Measurements from ENCODE around the gene PLA2G4E.

The PLA2G4E gene, protein sequence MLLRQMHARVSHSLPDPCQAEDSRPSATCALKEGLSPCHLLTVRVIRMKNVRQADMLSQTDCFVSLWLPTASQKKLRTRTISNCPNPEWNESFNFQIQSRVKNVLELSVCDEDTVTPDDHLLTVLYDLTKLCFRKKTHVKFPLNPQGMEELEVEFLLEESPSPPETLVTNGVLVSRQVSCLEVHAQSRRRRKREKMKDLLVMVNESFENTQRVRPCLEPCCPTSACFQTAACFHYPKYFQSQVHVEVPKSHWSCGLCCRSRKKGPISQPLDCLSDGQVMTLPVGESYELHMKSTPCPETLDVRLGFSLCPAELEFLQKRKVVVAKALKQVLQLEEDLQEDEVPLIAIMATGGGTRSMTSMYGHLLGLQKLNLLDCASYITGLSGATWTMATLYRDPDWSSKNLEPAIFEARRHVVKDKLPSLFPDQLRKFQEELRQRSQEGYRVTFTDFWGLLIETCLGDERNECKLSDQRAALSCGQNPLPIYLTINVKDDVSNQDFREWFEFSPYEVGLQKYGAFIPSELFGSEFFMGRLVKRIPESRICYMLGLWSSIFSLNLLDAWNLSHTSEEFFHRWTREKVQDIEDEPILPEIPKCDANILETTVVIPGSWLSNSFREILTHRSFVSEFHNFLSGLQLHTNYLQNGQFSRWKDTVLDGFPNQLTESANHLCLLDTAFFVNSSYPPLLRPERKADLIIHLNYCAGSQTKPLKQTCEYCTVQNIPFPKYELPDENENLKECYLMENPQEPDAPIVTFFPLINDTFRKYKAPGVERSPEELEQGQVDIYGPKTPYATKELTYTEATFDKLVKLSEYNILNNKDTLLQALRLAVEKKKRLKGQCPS

DNA sequence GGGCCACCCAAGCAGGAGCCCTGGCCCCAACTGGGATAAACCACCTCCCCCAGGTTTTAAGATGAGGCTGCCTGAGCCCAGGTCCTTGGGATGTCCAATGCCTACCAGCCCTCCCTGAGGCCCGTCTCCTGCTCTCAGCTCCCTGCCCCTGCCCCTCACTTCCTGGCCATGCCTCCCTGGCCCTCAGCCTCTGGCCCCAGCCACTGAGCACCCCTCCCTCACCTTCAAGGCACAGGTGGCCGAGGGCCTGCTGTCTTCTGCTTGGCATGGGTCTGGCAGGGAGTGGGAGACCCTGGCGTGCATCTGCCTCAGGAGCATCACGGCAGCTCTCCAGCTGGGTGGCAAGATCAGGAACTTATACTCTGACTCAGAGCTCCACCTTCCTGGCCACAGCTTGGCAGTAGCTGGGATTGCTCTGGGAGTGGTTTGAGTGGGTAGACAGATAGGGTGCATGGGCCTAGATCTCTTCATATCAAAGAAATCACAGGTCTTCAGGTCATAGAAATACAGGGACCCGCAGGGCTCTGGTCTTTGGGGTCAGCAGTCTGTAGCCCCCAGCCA lies at the start of gene PLA2G4E:
TSS of gene PLA2G4E (minus strand) at position 330 of the 561 bp plus-strand sequence. CDS start at position 318, 12 bp downstream.
- H3K4me1 Mint-ChIP-seq (ENCODE audit: low read depth) = no peaks in the 10 kb centered on the region
- no peaks in the 10 kb centered on the region for H3K36me3 Mint-ChIP-seq
- H3K27ac Mint-ChIP-seq = no peak within 1 kb of the TSS

DNA sequence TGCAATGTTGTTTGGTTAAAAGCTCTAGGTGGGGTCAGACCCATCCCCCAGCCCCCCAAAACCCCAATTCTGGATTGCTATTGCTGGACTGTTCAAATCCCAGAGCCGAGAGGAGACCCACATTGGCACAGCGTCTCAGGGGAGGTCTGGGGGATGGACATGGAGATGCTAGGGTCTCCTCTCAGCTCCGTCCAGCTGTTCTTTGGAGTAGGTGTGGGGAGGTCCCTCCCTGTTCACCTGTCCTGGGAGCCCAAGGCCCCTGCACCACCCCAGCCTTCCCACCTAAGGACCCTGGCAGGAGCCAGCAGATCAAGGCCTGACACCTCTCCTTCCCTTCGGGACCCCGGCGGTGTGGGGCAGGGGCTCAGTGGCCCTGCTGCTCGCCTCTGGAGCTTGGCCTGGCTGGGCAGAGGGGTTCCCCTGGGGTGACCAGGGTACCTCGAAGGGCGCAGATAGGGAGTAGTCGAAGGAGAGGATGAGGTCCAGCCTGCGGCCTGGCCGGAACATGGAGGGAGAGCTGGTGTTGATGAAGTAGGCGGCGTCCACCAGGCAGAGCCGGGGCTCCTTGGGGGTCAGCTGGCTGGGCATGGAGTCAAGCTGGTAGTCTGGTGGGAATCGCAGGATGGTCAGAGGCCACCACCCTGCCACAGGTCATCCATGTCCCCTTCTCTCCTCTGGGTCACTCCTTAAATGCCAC lies 49.6 kb upstream of the PLA2G4E start:
- Mint-ChIP-seq H3K27me3 (peaks cover 12% of the 10 kb centered on the region), H3K4me3 (no peak overlapping the region), H3K4me1 (ENCODE audit: low read depth) (no peaks in the 10 kb centered on the region), H3K9me3 (ENCODE audit: low read depth) (peaks cover 5% of the 10 kb centered on the region), H3K27ac (no peak overlapping the region), H3K36me3 (peaks cover 4% of the 10 kb centered on the region)

More for the DNA sequence above, at the start of gene PLA2G4E:
- no peak within 1 kb of the TSS for H3K4me3 Mint-ChIP-seq
- H3K27me3 Mint-ChIP-seq = no peaks in the 10 kb centered on the region
- no peaks in the 10 kb centered on the region for H3K9me3 Mint-ChIP-seq (ENCODE audit: low read depth)

DNA sequence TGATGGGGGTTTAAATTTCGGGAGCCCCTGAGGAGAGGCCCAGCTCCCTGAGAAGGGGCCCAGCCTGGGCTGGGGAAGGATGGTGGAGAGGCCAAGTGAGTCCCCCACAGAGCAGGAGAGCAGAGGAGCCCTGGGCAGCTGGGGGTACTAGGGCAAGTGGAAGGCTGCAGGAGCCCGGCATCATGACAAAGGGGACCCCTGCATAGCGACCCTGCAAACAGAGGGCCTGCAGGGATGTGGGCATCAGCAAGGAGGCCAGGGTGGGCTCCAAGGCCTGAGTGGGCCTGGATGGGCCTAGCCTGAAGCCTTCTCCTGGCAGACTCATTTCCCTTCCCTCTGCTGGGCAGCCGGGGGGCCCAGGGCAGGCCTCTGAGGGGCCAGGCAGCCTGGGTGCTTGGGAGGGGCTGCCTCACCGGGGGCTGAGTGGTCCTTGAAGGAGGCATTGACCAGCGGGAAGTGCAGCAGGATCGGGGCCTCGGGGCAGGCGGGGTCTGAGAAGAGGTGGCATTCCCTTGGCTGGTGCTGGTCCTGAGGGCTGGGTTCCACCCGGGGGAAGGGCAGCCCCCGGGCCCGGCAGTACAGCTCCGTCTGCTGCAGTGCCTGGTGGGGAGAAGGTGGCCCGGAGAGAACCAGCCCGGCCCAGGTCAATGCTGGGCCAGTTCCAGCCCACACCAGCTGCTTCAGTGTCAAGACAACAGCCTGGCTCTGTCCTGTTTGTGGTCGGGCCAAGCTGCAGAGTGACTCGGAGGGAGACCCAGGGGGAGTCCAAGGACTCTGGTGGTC lies 48.8 kb upstream of the PLA2G4E start:
- Mint-ChIP-seq H3K4me3 (no peak overlapping the region), H3K27me3 (peaks cover 12% of the 10 kb centered on the region), H3K36me3 (peaks cover 4% of the 10 kb centered on the region), H3K4me1 (ENCODE audit: low read depth) (no peaks in the 10 kb centered on the region), H3K9me3 (ENCODE audit: low read depth) (peaks cover 5% of the 10 kb centered on the region), H3K27ac (no peak overlapping the region)

DNA sequence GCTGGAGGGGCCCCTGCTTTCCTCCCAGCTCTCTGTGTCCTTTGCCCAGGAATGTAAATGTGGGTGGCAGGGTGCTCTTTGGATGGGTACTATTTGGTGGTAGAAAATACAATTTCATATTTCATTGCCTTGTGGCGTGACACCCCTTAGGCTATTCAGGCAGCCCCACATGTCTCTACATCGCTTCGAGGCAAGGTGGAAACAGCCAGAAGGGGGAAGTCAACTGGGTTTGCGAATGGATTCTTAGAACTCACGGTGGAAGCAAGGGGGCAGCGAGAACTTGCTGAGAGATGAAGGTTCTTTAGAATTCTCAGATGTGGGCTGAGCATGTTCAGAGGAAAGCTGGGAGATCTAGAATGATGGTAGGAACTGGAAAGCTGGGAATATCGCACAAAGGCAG lies 48.2 kb upstream of the PLA2G4E start:
- H3K9me3 Mint-ChIP-seq (ENCODE audit: low read depth) = peaks cover 5% of the 10 kb centered on the region
- H3K27ac Mint-ChIP-seq = no peak overlapping the region
- H3K27me3 Mint-ChIP-seq = peaks cover 13% of the 10 kb centered on the region
- H3K4me1 Mint-ChIP-seq (ENCODE audit: low read depth) = no peaks in the 10 kb centered on the region
- H3K36me3 Mint-ChIP-seq = peaks cover 4% of the 10 kb centered on the region
- H3K4me3 Mint-ChIP-seq = no peak overlapping the region

DNA sequence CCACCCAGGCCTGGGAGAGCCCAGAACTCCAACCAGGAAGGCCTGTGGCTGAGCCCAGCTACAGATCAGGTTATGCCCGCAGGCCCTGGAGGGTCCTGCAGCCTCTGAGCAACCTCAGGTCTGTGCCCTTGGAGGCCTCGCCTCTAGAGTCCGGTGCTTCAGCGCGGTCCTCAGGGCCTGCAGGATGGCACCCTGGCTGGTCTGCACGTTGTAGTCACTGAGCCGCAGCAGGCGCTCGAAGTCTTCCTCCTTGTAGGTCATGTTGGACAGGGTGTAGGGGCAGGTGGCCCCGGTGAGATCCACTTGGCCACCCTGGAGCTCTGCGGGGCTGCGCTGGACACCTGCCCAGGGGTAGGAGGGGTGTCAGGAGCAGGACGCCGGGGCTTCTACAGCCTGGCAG lies 47.8 kb upstream of the PLA2G4E start:
- Mint-ChIP-seq H3K36me3 (peaks cover 4% of the 10 kb centered on the region), H3K4me1 (ENCODE audit: low read depth) (no peaks in the 10 kb centered on the region), H3K27me3 (peaks cover 15% of the 10 kb centered on the region), H3K27ac (no peak overlapping the region), H3K9me3 (ENCODE audit: low read depth) (peaks cover 5% of the 10 kb centered on the region), H3K4me3 (no peak overlapping the region)

DNA sequence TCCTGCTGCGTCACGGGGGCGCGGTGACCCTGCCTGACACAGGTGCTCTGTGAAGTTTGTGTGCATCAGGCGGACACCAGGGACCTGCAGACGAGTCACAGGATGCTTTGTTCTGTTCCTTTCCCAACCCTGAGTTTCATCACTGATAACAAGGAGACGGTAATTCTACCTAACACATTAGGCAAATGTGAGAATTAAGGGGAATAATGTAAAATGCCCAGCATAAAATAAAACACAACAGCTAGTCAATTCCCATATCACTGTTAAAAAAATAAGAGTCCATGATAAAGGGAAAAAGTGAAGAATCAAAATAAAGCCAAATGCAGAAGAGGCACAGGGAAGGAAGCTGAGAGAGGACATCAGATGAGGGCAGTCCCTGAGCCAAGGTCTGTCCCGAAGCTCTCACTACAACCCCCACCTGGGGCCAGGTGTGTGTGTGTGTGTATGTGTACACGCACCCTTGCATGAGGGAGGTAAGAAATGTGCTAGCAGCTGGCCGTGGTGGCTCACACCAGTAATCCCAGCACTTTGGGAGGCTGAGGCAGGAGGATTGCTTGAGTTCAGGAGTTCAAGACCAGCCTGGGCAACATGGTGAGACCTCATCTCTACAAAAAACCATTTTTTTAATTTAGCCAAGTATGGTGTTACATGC lies 46.0 kb upstream of the PLA2G4E start:
- H3K4me3 Mint-ChIP-seq = no peak overlapping the region
- no peak overlapping the region for H3K27ac Mint-ChIP-seq
- H3K27me3 Mint-ChIP-seq = peaks cover 15% of the 10 kb centered on the region
- no peaks in the 10 kb centered on the region for H3K4me1 Mint-ChIP-seq (ENCODE audit: low read depth)
- H3K9me3 Mint-ChIP-seq (ENCODE audit: low read depth) = peaks cover 5% of the 10 kb centered on the region
- H3K36me3 Mint-ChIP-seq = peaks cover 4% of the 10 kb centered on the region

DNA sequence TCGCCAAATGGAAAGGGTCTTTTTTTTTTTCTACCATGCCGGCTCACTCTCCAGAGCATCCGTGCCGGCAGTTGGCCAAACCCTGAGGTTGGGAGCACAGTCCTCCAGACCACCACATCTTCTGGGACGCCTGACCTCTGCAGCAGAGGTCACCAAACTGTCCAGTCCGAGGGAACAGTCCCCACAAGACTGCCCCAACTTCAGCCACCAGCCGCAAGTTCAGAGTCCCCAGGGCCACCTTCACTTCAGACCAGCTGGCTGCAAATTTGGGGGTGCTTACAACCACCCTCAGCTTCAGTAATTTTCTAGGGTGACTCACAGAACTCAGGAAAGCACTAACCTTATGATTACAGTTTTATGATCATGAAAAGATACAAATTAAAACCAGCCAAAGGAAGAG lies 44.6 kb upstream of the PLA2G4E start:
- Mint-ChIP-seq H3K36me3 (peaks cover 4% of the 10 kb centered on the region), H3K4me3 (no peak overlapping the region), H3K9me3 (ENCODE audit: low read depth) (peaks cover 5% of the 10 kb centered on the region), H3K4me1 (ENCODE audit: low read depth) (no peaks in the 10 kb centered on the region), H3K27ac (no peak overlapping the region), H3K27me3 (peaks cover 15% of the 10 kb centered on the region)

DNA sequence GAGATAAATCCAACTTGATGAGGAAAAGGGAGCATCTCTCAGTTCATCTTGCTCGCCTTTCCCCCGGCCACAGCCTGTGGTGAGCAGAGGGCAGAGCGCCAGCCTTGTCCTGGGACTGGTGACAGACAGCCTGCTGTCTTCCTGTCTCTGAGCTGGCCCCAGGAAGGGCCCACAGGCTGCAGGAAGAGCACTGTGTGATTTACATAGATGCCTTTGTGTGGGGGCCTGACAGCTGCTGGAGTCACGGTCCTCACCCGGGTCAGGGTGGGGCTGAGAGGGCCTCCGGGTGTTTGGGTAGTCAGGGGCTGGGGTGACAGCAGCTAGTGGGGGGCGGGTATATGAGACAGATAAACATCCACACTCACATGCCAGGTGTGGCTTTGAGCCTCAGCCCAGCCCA lies 44.2 kb upstream of the PLA2G4E start:
- H3K27ac Mint-ChIP-seq = no peak overlapping the region
- peaks cover 5% of the 10 kb centered on the region for H3K9me3 Mint-ChIP-seq (ENCODE audit: low read depth)
- peaks cover under 1% of the 10 kb centered on the region for H3K4me1 Mint-ChIP-seq (ENCODE audit: low read depth)
- peaks cover 4% of the 10 kb centered on the region for H3K36me3 Mint-ChIP-seq
- no peak overlapping the region for H3K4me3 Mint-ChIP-seq
- H3K27me3 Mint-ChIP-seq = peaks cover 15% of the 10 kb centered on the region

DNA sequence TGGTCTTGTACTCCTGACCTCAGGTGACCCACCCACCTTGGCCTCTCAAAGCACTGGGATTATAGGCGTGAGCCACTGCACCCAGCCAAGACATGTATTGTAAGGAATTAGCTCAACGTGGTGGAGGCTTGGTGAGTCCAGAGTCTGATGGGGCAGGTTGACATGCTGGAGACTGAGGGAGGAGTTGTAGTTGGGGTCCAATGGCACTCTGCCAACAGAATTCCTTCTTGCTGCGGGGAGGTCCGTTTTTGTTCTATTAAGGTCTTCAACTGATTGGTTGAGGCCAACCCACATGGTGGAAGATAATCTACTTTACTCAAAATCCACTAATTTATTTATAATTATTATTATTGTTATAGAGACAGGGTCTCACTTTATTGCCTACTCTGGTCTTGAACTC lies 43.4 kb upstream of the PLA2G4E start:
- H3K36me3 Mint-ChIP-seq = peaks cover 4% of the 10 kb centered on the region
- H3K4me3 Mint-ChIP-seq = no peak overlapping the region
- H3K9me3 Mint-ChIP-seq (ENCODE audit: low read depth) = peaks cover 5% of the 10 kb centered on the region
- H3K27me3 Mint-ChIP-seq = peaks cover 15% of the 10 kb centered on the region
- H3K4me1 Mint-ChIP-seq (ENCODE audit: low read depth) = peaks cover 2% of the 10 kb centered on the region
- H3K27ac Mint-ChIP-seq = no peak overlapping the region

DNA sequence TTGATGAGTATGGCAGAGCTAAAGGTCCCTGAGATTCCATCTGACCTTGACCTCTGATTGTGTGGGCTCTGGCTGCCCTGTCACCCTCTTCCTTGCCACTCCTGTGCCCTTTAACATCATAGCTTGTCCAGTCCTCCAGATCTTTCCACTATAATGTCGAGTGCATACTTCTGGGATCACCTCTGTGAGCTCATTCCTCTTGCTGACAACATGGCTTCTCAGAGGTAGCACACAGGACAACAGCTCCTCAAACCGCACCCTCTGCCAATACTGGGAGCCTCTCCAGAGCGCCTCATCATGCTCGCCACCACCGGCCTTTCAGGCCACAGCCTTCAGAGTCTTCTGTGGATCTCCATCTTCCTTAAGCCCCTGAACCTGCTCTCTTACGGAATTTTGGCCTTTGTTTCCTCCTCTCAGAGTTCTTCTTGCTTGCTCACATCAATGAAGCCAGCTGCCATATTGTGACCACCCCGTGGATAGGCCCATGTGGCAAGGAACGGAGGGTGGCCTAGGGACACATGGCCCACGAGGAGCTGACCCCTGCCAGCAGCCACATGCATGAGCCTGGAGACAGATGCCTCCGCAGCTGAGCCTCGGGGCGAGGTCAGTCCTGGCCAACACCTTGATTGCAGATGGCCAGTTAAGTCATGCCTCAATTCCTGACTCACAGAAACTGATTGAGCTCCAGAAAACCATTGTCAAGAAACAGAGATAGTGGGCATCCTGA lies 42.4 kb upstream of the PLA2G4E start:
- no peak overlapping the region for H3K27ac Mint-ChIP-seq
- H3K27me3 Mint-ChIP-seq = peaks cover 15% of the 10 kb centered on the region
- H3K9me3 Mint-ChIP-seq (ENCODE audit: low read depth) = peaks cover 5% of the 10 kb centered on the region
- peaks cover 2% of the 10 kb centered on the region for H3K4me1 Mint-ChIP-seq (ENCODE audit: low read depth)
- no peak overlapping the region for H3K4me3 Mint-ChIP-seq
- peaks cover 4% of the 10 kb centered on the region for H3K36me3 Mint-ChIP-seq

DNA sequence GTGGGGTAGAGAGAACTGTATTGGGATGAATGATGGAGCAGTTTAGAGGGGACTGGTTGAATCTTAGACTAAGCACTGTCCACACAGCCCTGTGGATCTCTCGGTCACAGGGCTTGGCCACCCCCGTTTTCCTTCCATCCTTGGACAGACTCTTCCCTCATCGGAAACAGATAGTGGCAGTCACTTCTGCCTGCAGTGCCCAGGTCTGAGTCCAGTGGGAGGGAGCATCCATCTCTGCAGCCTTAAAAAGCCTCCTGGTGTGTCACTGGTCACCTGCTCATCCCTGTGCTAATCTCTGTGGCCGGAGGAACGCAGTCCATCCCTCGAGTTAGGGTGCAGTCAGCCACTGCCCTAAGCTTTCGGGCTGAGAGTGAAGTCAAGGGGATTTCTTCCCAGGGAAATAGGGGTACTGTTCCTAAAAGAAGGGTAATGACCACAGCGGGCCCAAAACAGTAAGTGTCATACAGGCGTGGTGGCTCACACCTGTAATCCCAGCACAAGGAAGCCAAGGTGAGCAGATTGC lies 41.5 kb upstream of the PLA2G4E start:
- no peaks in the 10 kb centered on the region for H3K9me3 Mint-ChIP-seq (ENCODE audit: low read depth)
- peaks cover 2% of the 10 kb centered on the region for H3K4me1 Mint-ChIP-seq (ENCODE audit: low read depth)
- H3K27me3 Mint-ChIP-seq = peaks cover 11% of the 10 kb centered on the region
- no peak overlapping the region for H3K27ac Mint-ChIP-seq
- H3K4me3 Mint-ChIP-seq = no peak overlapping the region
- H3K36me3 Mint-ChIP-seq = no peaks in the 10 kb centered on the region

DNA sequence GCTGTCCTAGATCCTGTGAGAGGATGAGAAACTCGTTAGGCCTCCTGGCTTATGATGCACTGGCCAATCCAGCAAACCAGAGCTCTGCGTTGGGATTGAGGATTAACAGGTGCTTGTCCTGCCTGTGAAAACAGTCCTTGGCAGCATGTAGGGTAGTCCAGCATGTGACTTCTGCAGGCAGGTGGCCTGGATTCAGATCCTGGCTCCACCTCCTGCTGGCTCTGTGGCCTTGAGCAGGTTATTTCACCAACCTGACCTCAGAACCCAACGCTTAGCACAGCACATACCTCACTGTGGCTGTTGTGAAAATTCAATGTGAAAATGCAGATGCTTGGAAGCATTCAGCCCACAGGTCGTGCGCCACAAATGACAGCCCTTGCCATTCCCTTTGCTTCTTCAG lies 40.0 kb upstream of the PLA2G4E start:
- Mint-ChIP-seq H3K9me3 (ENCODE audit: low read depth) (no peaks in the 10 kb centered on the region), H3K4me1 (ENCODE audit: low read depth) (peaks cover 9% of the 10 kb centered on the region), H3K27ac (no peak overlapping the region), H3K36me3 (no peaks in the 10 kb centered on the region), H3K4me3 (no peak overlapping the region), H3K27me3 (peaks cover 8% of the 10 kb centered on the region)

DNA sequence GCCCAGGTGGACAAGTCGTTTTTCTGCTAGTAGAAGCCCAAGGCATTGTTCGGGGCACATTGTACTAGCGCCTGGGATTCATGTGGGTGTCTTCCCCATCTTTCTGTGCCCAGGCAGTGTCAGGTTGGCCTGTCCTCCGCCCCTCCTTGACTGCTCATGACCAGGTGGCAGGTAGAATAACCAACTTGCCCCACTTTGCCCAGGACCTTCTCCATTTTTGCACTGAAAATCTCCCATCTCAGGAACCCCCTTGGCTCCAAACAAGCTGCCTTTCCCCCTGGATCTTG lies 39.6 kb upstream of the PLA2G4E start:
- Mint-ChIP-seq H3K27ac (no peak overlapping the region), H3K9me3 (ENCODE audit: low read depth) (no peaks in the 10 kb centered on the region), H3K27me3 (peaks cover 8% of the 10 kb centered on the region), H3K4me3 (no peak overlapping the region), H3K36me3 (no peaks in the 10 kb centered on the region), H3K4me1 (ENCODE audit: low read depth) (peaks cover 9% of the 10 kb centered on the region)
